B cell (primary cell): ENCODE data around the gene NOS1AP.

Source experiments
- CTCF ChIP-seq: fragments of 200-600 bp; IDR thresholded peaks from one replicate; pipeline ENCODE4 v1.8.0; 2022; ENCODE audit warnings: antibody characterized with exemption, mild to moderate bottlenecking
- EZH2 ChIP-seq: IDR thresholded peaks from 2 replicates; pipeline ENCODE4 v1.6.1; 2012; ENCODE audit warnings: borderline replicate concordance, low read depth, mild to moderate bottlenecking, moderate library complexity, low read length; ENCODE audit not compliant: insufficient read depth, poor library complexity, severe bottlenecking

DNA sequence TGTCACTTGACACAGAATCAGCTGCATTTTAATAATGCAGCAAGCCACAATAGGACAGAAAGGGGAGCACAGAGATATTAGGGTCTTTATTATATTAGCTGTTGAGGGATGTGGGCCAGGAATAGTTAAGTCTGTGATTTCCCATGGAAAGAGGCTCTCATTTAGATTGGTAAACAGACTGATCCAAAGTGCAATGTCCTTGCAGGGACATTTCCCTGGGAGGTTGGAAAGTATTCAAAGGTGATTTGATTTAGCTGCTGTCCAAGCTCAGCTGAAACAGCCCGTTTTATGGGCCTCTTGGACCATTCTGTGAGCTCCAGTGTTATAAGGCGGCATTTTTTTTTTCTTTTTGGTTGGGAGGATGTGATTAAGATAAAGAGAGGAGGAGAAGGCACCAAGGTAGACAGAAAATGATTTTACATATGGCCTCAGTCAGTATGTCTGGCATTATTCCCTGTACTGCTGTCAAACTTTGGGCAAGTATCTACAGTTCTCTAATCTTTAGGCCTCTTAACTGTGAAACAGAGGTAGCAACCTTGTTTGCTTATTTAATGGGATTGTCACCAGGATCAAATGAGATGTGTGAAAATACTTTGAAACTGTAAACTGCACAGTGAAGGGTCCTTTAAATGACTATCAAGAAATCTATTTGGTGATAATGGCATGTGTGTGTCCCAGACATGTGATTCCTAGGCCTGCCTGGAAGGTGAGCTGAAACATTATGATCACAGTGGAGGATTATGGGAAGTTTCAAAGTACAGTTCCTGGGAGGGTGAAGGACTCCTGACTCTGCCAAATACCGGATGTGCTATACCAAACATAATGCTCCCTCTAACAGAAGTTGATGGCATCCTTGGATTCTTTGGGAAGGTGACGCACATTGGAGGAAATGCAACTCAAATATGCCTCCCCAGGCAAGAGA, 62.2 kb downstream of the NOS1AP start:
- TF ChIP-seq CTCF: no peak
- TF ChIP-seq EZH2: no peak
